K562 (cell line): ENCODE results near the gene QKI. TPM values are rescaled to one million over a fixed set of nuclear protein-coding genes. Genes with fewer than 3 reads are reported as not detected.

ENCODE experiments used
- ARID1B ChIP-seq: fragments of 450-650 bp; IDR thresholded peaks from 2 replicates; pipeline ENCODE4 v1.6.1; 2016; ENCODE audit warnings: antibody characterized with exemption, mild to moderate bottlenecking, inconsistent platforms
- CBFA2T3 ChIP-seq: fragments of 450-650 bp; IDR thresholded peaks from 2 replicates; pipeline ENCODE4 v1.6.1; 2017
- CBX3 ChIP-seq, 2 experiments: IDR thresholded peaks; 1 replicate in 1 of 2; 2 replicates in 1 of 2; pipeline ENCODE4 v1.6.1; 2012; ENCODE audit warnings: inconsistent platforms in 2 of 2, low read length in 2 of 2, borderline replicate concordance in 1 of 2, control low read depth in 1 of 2
- CC2D1A ChIP-seq: fragments of 450-650 bp; IDR thresholded peaks from 2 replicates; pipeline ENCODE4 v1.6.1; 2017; ENCODE audit warnings: mild to moderate bottlenecking
- CREBBP ChIP-seq: IDR thresholded peaks from one replicate; pipeline ENCODE4 v1.6.1; 2012; ENCODE audit warnings: low read depth, mild to moderate bottlenecking, control low read depth, inconsistent platforms, low read length
- CXXC5 ChIP-seq: fragments of 250-450 bp; sonication (Bioruptor Pico); IDR thresholded peaks from 2 replicates; pipeline ENCODE4 v1.8.0; 2022; ENCODE audit warnings: inconsistent platforms, mild to moderate bottlenecking, moderate library complexity
- DMBX1 ChIP-seq: fragments of 250-450 bp; sonication (Bioruptor Pico); IDR thresholded peaks from 2 replicates; pipeline ENCODE4 v1.8.0; 2022; ENCODE audit warnings: inconsistent platforms, mild to moderate bottlenecking, moderate library complexity, borderline replicate concordance
- DPF2 ChIP-seq: fragments of 450-650 bp; IDR thresholded peaks from 2 replicates; pipeline ENCODE4 v1.6.1; 2016
- GTF2E2 ChIP-seq: fragments of 200-800 bp; sonication (Bioruptor generic); IDR thresholded peaks from 2 replicates; pipeline ENCODE4 v1.6.1; 2016; ENCODE audit warnings: missing genetic modification characterization, missing compliant biosample characterization
- KDM2B ChIP-seq: fragments of 250-450 bp; sonication (Bioruptor Pico); IDR thresholded peaks from 2 replicates; pipeline ENCODE4 v1.8.0; 2021; ENCODE audit warnings: mild to moderate bottlenecking, moderate library complexity
- KLF10 ChIP-seq: fragments of 250-450 bp; sonication (Bioruptor Pico); IDR thresholded peaks from 2 replicates; pipeline ENCODE4 v1.6.1; 2021; ENCODE audit warnings: matching md5 sums
- MCM5 ChIP-seq: fragments of 450-650 bp; IDR thresholded peaks from 2 replicates; pipeline ENCODE4 v1.6.1; 2016; ENCODE audit warnings: low read depth
- MECOM ChIP-seq: fragments of 250-450 bp; sonication (Bioruptor Pico); IDR thresholded peaks from 2 replicates; pipeline ENCODE4 v1.8.0; 2022; ENCODE audit warnings: inconsistent platforms
- MEF2A ChIP-seq: IDR thresholded peaks from 2 replicates; pipeline ENCODE4 v1.6.1; 2011; ENCODE audit warnings: low read depth, mild to moderate bottlenecking, low read length, moderate library complexity; ENCODE audit not compliant: control insufficient read depth
- NR2C1 ChIP-seq, 2 experiments: fragments of 450-650 bp; IDR thresholded peaks; 2 replicates each; pipeline ENCODE4 v1.6.1; 2017; ENCODE audit warnings: mild to moderate bottlenecking in 2 of 2, antibody characterized with exemption in 1 of 2, inconsistent platforms in 1 of 2, missing compliant biosample characterization in 1 of 2, missing genetic modification characterization in 1 of 2
- OTX1 ChIP-seq: fragments of 450-650 bp; formaldehyde crosslinking; IDR thresholded peaks from 2 replicates; pipeline ENCODE4 v1.4.0; 2022; ENCODE audit warnings: mild to moderate bottlenecking
- SAFB ChIP-seq: fragments of 200-400 bp; formaldehyde crosslinking; IDR thresholded peaks from 2 replicates; pipeline ENCODE4 v1.6.1; 2017; ENCODE audit warnings: low read depth, low read length, borderline replicate concordance
- SMAD1 ChIP-seq: fragments of 150-350 bp; IDR thresholded peaks from 2 replicates; pipeline ENCODE4 v1.6.1; 2014; ENCODE audit warnings: low read length, low read depth; ENCODE audit not compliant: partially characterized antibody
- ZFP36 ChIP-seq: fragments of 150-350 bp; IDR thresholded peaks from 2 replicates; pipeline ENCODE4 v1.6.1; 2018; ENCODE audit warnings: low read length, low read depth; ENCODE audit not compliant: partially characterized antibody
- ZNF408 ChIP-seq: fragments of 250-450 bp; sonication (Bioruptor Pico); IDR thresholded peaks from 2 replicates; pipeline ENCODE4 v1.4.0; 2020; ENCODE audit warnings: low read depth, mild to moderate bottlenecking, moderate library complexity
- ZNF668 ChIP-seq: fragments of 250-450 bp; sonication (Bioruptor Pico); IDR thresholded peaks from 2 replicates; pipeline ENCODE4 v1.8.0; 2022; ENCODE audit warnings: mild to moderate bottlenecking, inconsistent platforms
- ZNF778 ChIP-seq: fragments of 450-650 bp; formaldehyde crosslinking; IDR thresholded peaks from 2 replicates; pipeline ENCODE4 v1.4.0; 2020; ENCODE audit warnings: mild to moderate bottlenecking, moderate library complexity
- polyA plus RNA-seq, 8 experiments: library from polyadenylated mRNA; depleted of rRNA in 4 of 8; stranded (reverse) in 5 of 8; unstranded in 3 of 8; fragments of >200 nt; fragmentation: Nextera tagmentation in 2 of 8; fragmentation: Illumina TruSeq in 1 of 8; extraction: Ambion mirVana in 2 of 8; extraction: Trizol in 1 of 8; gene quantifications; 2 replicates each; pipeline versions ENCODE4 v1.2.1 to v1.2.3, GENCODE V29; 2011 to 2014; ENCODE audit warnings: inconsistent platforms in 1 of 8, missing spikeins in 1 of 8
- total RNA-seq, 7 experiments: library from RNA; depleted of rRNA in 6 of 7; stranded (reverse); fragments of >200 nt in 6 of 7; fragmentation: Illumina TruSeq in 2 of 7; extraction: Trizol in 2 of 7; gene quantifications; 2 replicates each; pipeline versions ENCODE4 v1.2.1 to v1.2.3, GENCODE V29; 2011 to 2021; ENCODE audit warnings: low replicate concordance in 1 of 7
- TF ChIP-seq, protein P1 (sequence below): fragments of 200-800 bp; sonication (Bioruptor generic); IDR thresholded peaks from 2 replicates; pipeline ENCODE4 v1.6.1; 2017; ENCODE audit warnings: missing genetic modification characterization, missing compliant biosample characterization
- TF ChIP-seq, protein P2 (sequence below): fragments of 450-650 bp; IDR thresholded peaks from 2 replicates; pipeline ENCODE4 v1.6.1; 2016; ENCODE audit warnings: antibody characterized with exemption
- TF ChIP-seq, protein P3 (sequence below): fragments of 250-450 bp; sonication (Bioruptor Pico); IDR thresholded peaks from 2 replicates; pipeline ENCODE4 v1.8.0; 2021; ENCODE audit warnings: mild to moderate bottlenecking, moderate library complexity
- TF ChIP-seq, protein P4 (sequence below): fragments of 450-650 bp; formaldehyde crosslinking; IDR thresholded peaks from 2 replicates; pipeline ENCODE4 v1.4.0; 2022; ENCODE audit warnings: missing genetic modification characterization

The QKI gene
- total and polyA plus RNA-seq, 9 of the 15 experiments (the other 6 are each of a cell fraction or from before 2014, with no cell fraction given), result 20.4 to 215 (median 123) TPM

DNA sequence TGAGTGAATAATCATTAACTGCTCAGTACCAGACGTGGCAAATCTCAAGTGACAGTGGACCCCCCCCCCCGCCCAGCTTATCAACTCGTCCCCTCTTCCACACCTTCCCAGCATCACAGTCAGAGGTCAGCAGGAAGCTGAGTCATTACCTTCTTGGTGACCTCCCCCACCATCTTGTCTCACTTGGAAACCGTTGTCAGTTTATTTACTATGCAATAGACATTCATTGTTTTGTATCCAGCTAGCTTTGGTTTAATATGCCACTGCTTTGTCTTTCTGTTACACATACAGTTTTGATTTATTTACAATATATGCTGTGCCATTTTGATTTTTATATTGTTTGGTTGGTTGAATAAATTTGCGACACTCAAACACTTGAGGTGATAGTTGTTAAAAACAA, 158.1 kb downstream of the QKI start (continued):
- TF ChIP-seq CBX3 (IDR thresholded peaks at IDR 0.05; ENCODE audit: borderline replicate concordance in 1 of 2, low read length in 2 of 2), result peak in 1 of 2 experiments; percentile 88; a peak in 2 of 3 replicates
- TF ChIP-seq DMBX1 (CRISPR knock-in tag), result peak; percentile 74
- TF ChIP-seq ZNF778 (CRISPR knock-in tag), result no peak
- no peak for TF ChIP-seq ZFP36
- TF ChIP-seq, protein P1, sequence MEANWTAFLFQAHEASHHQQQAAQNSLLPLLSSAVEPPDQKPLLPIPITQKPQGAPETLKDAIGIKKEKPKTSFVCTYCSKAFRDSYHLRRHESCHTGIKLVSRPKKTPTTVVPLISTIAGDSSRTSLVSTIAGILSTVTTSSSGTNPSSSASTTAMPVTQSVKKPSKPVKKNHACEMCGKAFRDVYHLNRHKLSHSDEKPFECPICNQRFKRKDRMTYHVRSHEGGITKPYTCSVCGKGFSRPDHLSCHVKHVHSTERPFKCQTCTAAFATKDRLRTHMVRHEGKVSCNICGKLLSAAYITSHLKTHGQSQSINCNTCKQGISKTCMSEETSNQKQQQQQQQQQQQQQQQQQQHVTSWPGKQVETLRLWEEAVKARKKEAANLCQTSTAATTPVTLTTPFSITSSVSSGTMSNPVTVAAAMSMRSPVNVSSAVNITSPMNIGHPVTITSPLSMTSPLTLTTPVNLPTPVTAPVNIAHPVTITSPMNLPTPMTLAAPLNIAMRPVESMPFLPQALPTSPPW (CRISPR knock-in tag), result peak; percentile 92
- TF ChIP-seq GTF2E2 (tag), result no peak
- no peak for TF ChIP-seq KDM2B (CRISPR knock-in tag)
- no peak for TF ChIP-seq ZNF668 (CRISPR knock-in tag)
- no peak for TF ChIP-seq KLF10 (CRISPR knock-in tag)
- TF ChIP-seq CREBBP, result no peak
- TF ChIP-seq, protein P2, sequence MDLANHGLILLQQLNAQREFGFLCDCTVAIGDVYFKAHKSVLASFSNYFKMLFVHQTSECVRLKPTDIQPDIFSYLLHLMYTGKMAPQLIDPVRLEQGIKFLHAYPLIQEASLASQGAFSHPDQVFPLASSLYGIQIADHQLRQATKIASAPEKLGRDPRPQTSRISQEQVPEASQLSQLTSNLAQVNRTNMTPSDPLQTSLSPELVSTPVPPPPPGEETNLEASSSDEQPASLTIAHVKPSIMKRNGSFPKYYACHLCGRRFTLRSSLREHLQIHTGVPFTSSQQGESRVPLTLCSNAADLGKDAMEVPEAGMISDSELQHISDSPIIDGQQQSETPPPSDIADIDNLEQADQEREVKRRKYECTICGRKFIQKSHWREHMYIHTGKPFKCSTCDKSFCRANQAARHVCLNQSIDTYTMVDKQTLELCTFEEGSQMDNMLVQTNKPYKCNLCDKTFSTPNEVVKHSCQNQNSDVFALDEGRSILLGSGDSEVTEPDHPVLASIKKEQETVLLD, result peak; percentile 69; the same call in 1 of the 2 replicates
- TF ChIP-seq SMAD1, result no peak
- no peak for TF ChIP-seq ZNF408 (CRISPR knock-in tag)
- TF ChIP-seq CC2D1A, result peak; percentile 76; the same call in 1 of the 2 replicates
- TF ChIP-seq, protein P3, sequence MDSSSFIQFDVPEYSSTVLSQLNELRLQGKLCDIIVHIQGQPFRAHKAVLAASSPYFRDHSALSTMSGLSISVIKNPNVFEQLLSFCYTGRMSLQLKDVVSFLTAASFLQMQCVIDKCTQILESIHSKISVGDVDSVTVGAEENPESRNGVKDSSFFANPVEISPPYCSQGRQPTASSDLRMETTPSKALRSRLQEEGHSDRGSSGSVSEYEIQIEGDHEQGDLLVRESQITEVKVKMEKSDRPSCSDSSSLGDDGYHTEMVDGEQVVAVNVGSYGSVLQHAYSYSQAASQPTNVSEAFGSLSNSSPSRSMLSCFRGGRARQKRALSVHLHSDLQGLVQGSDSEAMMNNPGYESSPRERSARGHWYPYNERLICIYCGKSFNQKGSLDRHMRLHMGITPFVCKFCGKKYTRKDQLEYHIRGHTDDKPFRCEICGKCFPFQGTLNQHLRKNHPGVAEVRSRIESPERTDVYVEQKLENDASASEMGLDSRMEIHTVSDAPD (CRISPR knock-in tag), result no peak
- no peak for TF ChIP-seq SAFB
- TF ChIP-seq DPF2, result peak; percentile 73
- TF ChIP-seq, protein P4, sequence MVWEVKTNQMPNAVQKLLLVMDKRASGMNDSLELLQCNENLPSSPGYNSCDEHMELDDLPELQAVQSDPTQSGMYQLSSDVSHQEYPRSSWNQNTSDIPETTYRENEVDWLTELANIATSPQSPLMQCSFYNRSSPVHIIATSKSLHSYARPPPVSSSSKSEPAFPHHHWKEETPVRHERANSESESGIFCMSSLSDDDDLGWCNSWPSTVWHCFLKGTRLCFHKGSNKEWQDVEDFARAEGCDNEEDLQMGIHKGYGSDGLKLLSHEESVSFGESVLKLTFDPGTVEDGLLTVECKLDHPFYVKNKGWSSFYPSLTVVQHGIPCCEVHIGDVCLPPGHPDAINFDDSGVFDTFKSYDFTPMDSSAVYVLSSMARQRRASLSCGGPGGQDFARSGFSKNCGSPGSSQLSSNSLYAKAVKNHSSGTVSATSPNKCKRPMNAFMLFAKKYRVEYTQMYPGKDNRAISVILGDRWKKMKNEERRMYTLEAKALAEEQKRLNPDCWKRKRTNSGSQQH, result 0 out of 2 replicates have a peak, but pooled peaks have one; percentile 13
- no peak for TF ChIP-seq MCM5
- TF ChIP-seq CBFA2T3, result peak; percentile 88
- 0 out of 2 replicates have a peak, but pooled peaks have one; percentile 48 for TF ChIP-seq MECOM (CRISPR knock-in tag)
- no peak for TF ChIP-seq OTX1 (CRISPR knock-in tag)
- TF ChIP-seq NR2C1 (IDR thresholded peaks at IDR 0.05), result peak; percentile 92
- TF ChIP-seq NR2C1 (tag; IDR thresholded peaks at IDR 0.05), result peak; percentile 92
- TF ChIP-seq ARID1B, result peak; percentile 83
- TF ChIP-seq CXXC5 (CRISPR knock-in tag), result peak; percentile 44; the same call in 1 of the 2 replicates
- TF ChIP-seq MEF2A, result no peak
